ENCODE measurements around the gene PDK2.

Gene PDK2

GRCh38 chr17:50099003-50099402, 3.9 kb downstream of the PDK2 start:
- H3F3A ChIP-seq (ENCODE audit: control insufficient read depth, insufficient read depth), result no peaks in the 10 kb centered on the region
- H4K20me1 ChIP-seq (ENCODE audit: control insufficient read depth, insufficient read depth, low read depth, low read length), result no peaks in the 10 kb centered on the region
- no peaks in the 10 kb centered on the region for H3K9me3 ChIP-seq (ENCODE audit: control insufficient read depth, insufficient read depth, low read length)
- H3K4me3 ChIP-seq (ENCODE audit: low read length), result no peak overlapping the region
- H3K36me3 ChIP-seq (ENCODE audit: control insufficient read depth, low read length), result no peaks in the 10 kb centered on the region
- H3K9me2 ChIP-seq (replicated peaks; ENCODE audit: control insufficient read depth, low read length), result no peaks in the 10 kb centered on the region
- H3K27me3 ChIP-seq (ENCODE audit: control insufficient read depth, low read length), result no peaks in the 10 kb centered on the region
- H3K27ac ChIP-seq (ENCODE audit: low read depth, low read length), result no peak overlapping the region
- peaks cover 18% of the 10 kb centered on the region for H3K4me1 ChIP-seq (ENCODE audit: control insufficient read depth, low read length)
- TF ChIP-seq EZH2phosphoT487 (IDR thresholded peaks at IDR 0.05; ENCODE audit: borderline replicate concordance, low read length) (no peak), CTCF (IDR thresholded peaks at IDR 0.05; ENCODE audit: low read depth, low read length, poor library complexity, severe bottlenecking) (no peak)
- no peak overlapping the region for H3K4me2 ChIP-seq (ENCODE audit: low read length)
- H3K79me2 ChIP-seq (ENCODE audit: control insufficient read depth, low read length), result peaks cover 5% of the 10 kb centered on the region

- no peaks in the 10 kb centered on the region for H3K9me2 ChIP-seq (replicated peaks; ENCODE audit: control insufficient read depth, low read length)
- H3K36me3 ChIP-seq (ENCODE audit: control insufficient read depth, low read length), result no peaks in the 10 kb centered on the region
- no peak overlapping the region for H3K4me2 ChIP-seq (ENCODE audit: low read length)
- H3K27me3 ChIP-seq (ENCODE audit: control insufficient read depth, low read length), result no peaks in the 10 kb centered on the region
- peaks cover 5% of the 10 kb centered on the region for H3K79me2 ChIP-seq (ENCODE audit: control insufficient read depth, low read length)
- no peaks in the 10 kb centered on the region for H3F3A ChIP-seq (ENCODE audit: control insufficient read depth, insufficient read depth)
- TF ChIP-seq CTCF (IDR thresholded peaks at IDR 0.05; ENCODE audit: low read depth, low read length, poor library complexity, severe bottlenecking) (no peak), EZH2phosphoT487 (IDR thresholded peaks at IDR 0.05; ENCODE audit: borderline replicate concordance, low read length) (no peak)
- H3K4me3 ChIP-seq (ENCODE audit: low read length), result no peak overlapping the region
- H4K20me1 ChIP-seq (ENCODE audit: control insufficient read depth, insufficient read depth, low read depth, low read length), result no peaks in the 10 kb centered on the region
- peaks cover 9% of the 10 kb centered on the region for H3K4me1 ChIP-seq (ENCODE audit: control insufficient read depth, low read length)
- no peak overlapping the region for H3K27ac ChIP-seq (ENCODE audit: low read depth, low read length)
- no peaks in the 10 kb centered on the region for H3K9me3 ChIP-seq (ENCODE audit: control insufficient read depth, insufficient read depth, low read length)
Observed at GRCh38 chr17:50100480-50100883, 5.3 kb downstream of the PDK2 start.

GRCh38 chr17:50100921-50101345, 5.8 kb downstream of the PDK2 start:
- Histone ChIP-seq H4K20me1 (ENCODE audit: control insufficient read depth, insufficient read depth, low read depth, low read length) (no peaks in the 10 kb centered on the region), H3K9me2 (replicated peaks; ENCODE audit: control insufficient read depth, low read length) (no peaks in the 10 kb centered on the region)

More at GRCh38 chr17:50100921-50101345, 5.8 kb downstream of the PDK2 start:
- H3K4me3 ChIP-seq (ENCODE audit: low read length), result no peak overlapping the region
- no peak overlapping the region for H3K27ac ChIP-seq (ENCODE audit: low read depth, low read length)
- H3K4me1 ChIP-seq (ENCODE audit: control insufficient read depth, low read length), result peaks cover 4% of the 10 kb centered on the region
- no peak overlapping the region for H3K4me2 ChIP-seq (ENCODE audit: low read length)
- H3K79me2 ChIP-seq (ENCODE audit: control insufficient read depth, low read length), result peaks cover 1% of the 10 kb centered on the region; the same call in 1 of the 2 replicates
- H3K36me3 ChIP-seq (ENCODE audit: control insufficient read depth, low read length), result no peaks in the 10 kb centered on the region
- no peaks in the 10 kb centered on the region for H3K27me3 ChIP-seq (ENCODE audit: control insufficient read depth, low read length)
- no peak for TF ChIP-seq EZH2phosphoT487 (IDR thresholded peaks at IDR 0.05; ENCODE audit: borderline replicate concordance, low read length)
- no peak for TF ChIP-seq CTCF (IDR thresholded peaks at IDR 0.05; ENCODE audit: low read depth, low read length, poor library complexity, severe bottlenecking)
- no peaks in the 10 kb centered on the region for H3K9me3 ChIP-seq (ENCODE audit: control insufficient read depth, insufficient read depth, low read length)
- H3F3A ChIP-seq (ENCODE audit: control insufficient read depth, insufficient read depth), result no peaks in the 10 kb centered on the region
